Measurements from ENCODE around the gene CACNA2D4.
"Not testable (repeated sequence)": the region's sequence is repeated elsewhere in the genome, so short reads cannot be mapped to it uniquely, and the experiment has no call there.

CACNA2D4 gene, protein sequence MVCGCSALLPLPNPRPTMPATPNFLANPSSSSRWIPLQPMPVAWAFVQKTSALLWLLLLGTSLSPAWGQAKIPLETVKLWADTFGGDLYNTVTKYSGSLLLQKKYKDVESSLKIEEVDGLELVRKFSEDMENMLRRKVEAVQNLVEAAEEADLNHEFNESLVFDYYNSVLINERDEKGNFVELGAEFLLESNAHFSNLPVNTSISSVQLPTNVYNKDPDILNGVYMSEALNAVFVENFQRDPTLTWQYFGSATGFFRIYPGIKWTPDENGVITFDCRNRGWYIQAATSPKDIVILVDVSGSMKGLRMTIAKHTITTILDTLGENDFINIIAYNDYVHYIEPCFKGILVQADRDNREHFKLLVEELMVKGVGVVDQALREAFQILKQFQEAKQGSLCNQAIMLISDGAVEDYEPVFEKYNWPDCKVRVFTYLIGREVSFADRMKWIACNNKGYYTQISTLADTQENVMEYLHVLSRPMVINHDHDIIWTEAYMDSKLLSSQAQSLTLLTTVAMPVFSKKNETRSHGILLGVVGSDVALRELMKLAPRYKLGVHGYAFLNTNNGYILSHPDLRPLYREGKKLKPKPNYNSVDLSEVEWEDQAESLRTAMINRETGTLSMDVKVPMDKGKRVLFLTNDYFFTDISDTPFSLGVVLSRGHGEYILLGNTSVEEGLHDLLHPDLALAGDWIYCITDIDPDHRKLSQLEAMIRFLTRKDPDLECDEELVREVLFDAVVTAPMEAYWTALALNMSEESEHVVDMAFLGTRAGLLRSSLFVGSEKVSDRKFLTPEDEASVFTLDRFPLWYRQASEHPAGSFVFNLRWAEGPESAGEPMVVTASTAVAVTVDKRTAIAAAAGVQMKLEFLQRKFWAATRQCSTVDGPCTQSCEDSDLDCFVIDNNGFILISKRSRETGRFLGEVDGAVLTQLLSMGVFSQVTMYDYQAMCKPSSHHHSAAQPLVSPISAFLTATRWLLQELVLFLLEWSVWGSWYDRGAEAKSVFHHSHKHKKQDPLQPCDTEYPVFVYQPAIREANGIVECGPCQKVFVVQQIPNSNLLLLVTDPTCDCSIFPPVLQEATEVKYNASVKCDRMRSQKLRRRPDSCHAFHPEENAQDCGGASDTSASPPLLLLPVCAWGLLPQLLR

DNA sequence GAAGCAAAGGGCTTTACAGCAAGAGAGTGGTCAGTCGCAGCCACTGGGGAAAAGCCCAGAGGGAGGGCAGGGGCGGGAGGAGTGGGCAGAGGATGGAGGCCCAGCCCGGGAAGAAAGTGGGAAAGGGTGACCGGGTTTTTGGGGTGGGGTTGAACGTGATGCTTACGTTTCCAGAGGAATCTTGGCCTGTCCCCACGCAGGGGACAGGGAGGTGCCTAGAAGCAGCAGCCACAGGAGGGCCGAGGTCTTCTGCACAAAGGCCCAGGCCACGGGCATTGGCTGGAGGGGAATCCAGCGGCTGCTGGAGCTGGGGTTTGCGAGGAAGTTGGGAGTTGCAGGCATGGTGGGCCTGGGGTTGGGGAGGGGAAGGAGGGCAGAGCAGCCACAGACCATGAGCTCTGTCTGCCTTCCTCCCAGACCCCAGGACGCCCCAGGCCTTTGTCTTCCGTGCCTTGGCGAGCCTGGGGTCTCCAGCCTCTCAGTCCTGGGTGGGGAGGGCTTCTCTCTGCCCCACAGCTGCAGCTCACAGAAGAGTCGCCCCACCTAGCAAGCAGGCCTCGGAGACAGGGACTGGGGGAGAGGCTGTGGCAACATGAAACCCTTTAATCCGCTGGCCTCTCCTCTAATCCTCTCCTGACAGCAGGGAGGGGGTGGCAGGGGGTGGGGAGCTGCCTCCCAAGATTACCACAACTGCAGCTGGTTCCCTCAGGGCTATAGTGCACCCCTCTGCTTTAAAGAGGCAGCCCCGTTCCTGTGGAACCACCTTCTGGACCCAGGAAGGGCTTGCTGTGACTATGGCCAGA, at the start of gene CACNA2D4:
Gene CACNA2D4, minus strand, starts transcription at position 572 of the 803 bp plus-strand sequence. Its CDS starts 179 bp downstream, at position 393.
- DNase-seq: no peak

DNA sequence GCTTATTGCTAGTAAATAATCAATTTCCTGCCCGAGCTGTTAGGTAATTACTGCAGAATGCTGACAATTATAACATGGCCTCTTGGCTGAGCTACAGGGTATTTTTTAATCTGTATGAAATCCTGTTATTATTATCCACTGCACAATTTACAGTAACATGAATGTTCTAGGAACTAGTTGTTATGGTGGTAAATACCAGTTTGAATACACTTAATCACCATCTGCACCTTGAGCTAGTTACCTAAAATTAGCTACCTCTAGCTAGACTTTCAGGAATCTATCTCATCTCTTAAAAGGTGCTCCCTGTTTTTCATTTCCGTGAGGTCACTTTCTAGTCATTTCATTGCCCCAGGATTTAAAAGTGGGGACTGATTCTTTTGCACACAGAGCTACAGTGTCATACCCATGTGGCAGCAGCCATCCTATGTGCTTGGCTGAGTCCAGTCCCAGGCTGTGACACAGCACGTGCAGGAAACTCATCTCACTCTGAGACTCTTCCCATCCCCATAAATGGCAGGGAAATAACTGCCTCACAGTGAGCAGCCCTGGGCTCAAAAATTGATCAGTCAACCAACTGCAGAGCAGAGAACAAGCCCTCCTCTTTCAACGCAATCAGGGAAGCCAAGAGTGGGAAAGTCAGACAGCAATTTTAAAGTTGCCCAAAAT, 48.2 kb upstream of the CACNA2D4 start:
- no peak for DNase-seq

DNA sequence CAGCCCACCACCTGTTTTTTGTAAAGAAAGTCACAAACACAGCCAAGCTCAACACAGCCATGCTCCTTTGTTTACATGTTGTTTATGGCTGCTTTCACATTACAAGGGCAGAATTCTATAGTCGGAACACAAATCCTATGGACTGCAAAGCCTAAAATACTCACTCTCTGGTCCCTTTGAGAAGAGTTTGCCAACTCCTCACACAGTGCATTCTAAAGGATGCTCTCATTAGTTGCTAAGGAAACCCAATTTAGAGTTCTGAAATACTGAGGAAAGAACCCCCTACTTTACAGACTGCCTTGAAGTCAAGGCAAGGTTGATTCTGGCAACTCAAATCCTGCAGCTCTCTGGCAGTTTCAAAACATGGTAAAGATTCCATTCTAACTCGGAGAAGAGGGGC, 47.5 kb upstream of the CACNA2D4 start:
- DNase-seq: no peak

DNA sequence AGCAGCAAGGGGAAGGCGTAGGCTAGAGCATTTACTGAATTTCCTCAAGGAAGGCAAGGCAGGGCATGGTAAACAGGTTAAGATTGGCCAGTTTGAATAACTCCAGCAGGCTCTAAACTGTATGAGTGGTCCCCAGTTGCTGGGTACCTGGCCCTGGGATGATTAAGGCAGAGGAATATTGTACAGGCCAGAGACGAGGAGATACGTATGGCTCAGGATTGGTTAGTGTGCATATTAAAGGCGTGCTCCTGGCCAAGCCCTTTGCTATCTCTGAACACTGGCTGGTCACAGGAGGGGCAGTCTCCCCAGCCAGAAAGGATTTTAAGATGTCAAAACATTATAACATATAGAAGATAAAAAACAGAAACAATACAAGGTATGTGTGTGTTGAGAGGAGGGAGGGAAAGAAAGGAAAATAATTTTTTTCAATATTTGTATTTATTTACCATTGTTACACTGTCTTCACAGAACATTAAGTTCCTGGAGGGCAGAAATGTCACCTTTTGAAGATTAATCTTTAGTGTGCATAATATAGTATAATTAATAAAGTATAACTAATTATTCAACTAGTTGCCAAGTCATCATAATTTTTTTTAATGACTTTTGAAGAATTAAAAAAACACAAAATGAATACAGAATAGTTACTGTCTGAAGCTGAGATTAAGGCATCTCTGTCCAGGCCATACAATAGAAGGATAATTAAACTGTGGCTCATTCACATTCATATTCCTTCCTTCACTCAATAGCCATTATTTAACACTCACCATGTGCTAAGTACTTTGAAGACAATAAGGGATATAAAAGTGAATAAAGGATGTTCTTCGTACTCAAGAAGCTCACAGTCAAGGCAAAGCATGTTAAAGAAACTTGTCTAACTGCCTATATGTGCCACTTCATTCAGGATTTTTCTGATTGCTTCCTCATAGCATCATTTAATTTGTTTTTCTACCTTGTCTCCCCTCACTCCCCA, 43.9 kb upstream of the CACNA2D4 start:
- DNase-seq: no peak

DNA sequence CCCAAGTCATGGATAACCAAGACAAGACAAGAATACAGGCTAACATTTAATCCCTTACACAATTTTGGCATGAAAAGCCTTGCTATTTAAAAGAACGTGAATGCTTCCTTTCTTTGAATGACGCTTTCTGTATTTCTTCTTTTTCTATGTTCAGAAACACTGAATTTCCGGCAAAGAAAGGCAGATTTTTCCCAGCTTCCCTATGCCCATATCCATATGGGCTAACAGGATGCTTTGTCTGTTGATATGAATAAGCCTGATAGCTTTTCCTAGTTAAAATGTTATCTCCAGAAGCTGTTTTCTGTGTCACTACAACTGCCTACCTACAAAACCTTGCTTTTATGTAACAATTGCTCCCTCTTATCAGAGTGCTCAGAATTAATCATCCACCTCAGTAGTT, 38.3 kb upstream of the CACNA2D4 start:
- DNase-seq: no peak

DNA sequence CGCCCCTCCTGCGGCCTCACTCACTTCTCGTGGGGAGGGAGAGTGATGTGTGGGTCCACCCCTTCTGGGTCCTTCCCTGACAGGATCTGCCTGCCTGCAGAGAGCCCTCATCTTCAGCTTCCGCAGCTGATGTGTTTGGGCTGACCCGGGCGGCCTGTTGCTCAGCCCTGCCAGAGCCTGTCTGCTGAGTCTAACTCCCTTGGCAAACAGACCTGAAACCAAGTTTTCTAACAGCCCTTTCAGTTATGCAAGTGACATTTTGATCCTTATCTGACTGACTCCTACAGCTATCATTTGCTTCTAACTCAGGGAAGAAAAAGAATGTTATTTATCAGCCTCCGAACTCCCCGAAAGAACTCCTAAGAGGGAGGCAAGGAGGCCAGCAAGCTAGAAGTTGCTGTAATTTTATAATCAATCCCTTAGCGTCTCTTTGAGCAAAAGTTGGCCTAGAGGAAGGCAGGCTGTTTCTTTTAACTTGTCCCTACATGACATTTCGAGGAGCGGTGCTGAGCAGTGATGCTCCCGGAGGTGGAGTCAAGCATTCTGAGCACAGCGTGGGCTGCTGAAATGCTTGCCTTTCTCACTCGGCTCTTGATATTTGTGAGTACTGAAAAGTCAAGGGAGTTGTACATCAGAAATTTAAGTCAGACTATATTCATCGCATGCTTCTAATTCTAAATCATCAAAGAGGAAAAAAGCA, 31.5 kb upstream of the CACNA2D4 start:
- DNase-seq: peak in 3 of 58 donors; percentile 25 to 50 (median 30)

DNA sequence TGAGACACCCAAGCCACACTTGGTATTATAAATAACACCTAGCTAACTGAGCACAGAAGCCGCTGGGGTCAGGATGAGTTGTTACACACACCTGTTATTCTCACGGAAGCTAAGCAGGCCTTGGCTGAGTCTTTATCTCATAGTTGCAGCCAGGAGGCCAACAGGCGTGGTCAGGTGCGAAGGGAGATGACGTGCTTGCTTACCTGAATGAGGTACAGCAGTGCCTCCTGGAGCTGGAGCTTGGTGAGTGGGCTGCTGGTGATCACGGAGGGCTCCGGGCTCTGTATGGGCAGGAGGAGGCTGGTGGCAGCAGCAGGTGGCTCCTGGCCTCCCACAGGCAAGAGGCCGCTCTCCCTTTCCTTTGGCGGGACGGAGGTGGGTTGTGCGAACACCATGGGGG, 30.4 kb upstream of the CACNA2D4 start:
- no peak for DNase-seq

DNA sequence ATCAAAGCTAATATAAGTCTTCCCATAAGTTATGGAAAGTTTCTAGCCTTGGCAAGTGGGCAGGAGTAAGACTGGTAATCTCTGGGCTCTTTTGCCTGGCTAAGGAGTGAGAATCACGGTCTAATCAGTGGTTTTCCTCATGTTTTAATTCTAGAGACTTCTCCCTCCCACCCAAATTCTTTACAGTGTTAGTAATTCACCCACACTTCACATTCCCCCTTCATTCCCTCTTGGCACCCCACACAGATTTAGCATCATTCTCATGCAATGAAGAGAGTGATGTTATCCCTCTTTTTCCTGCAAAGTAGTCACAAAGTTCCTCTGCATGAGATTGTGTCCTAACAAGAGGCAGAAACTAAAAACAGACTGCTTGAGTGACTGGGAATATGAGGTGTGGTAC, 28.6 kb upstream of the CACNA2D4 start:
- DNase-seq: no peak

DNA sequence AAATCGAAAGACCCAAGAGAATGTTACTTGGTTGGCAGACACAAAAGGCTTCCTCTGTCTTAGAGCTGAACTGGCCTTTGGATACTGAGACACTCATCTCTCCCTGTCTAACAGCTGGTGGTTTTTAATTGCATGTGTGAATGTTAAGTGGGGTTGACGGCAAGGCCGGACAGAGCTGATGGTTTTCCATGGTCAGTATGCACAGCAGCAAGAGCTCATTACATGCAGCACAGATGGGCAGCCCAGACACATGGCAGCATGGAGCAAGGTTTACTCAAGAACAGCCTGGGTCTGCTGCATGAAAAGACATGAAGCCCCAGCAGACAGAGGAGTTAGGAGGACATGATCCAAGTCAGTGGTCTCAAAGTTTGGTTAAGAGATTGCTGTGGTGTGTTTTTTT, 27.8 kb upstream of the CACNA2D4 start:
- DNase-seq: no peak

DNA sequence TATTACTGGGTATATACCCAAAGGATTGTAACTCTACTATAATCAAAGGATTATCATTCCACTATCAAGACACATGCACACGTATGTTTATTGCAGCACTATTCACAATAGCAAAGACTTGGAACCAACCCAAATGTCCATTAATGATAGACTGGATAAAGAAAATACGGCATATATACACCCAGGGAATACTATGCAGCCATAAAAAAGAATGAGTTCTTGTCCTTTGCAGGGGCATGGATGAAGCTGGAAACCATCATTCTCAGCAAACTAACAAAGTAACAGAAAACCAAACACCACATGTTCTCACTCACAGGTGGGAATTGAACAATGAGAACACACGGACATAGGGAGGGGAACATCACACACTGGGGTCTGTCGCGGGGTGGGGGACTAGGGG, 27.1 kb upstream of the CACNA2D4 start:
- not testable (repeated sequence) for DNase-seq

DNA sequence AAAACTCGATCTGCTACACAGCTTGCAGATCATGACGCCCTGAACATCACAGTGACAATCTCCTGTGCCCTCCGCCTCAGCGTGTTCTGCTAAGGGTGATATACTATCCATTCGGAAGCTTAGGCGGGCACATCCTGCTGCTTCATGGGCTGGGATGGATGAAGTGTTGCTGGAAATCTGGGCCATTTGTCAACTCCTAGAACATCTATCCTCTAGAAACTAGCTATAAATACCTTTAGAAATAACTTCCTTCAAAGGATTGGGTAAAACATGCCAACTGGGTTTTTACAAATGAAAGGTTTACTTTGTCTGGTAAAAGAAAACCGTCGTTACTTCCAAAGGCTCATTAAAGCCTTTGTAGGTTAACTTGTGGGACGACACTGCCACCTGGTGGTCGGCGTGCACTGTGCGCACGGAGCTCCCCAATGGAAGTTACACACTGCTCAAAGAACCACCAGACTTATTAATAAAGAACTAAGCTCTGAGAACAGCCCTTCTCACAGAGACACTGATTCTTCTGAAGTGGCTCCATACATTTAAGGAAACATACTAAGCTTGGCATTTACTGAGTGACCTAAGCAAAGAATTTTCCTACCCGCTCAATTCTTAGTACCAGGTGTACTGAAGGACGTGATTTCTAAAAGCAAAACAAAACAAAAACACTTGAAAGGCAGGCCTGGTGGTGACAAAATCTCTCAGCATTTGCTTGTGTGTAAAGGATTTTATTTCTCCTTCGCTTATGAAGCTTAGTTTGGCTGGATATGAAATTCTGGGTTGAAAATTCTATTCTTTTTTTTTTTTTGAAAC, 21.6 kb upstream of the CACNA2D4 start:
- DNase-seq: peak; percentile 11 to 93 (median 76)

DNA sequence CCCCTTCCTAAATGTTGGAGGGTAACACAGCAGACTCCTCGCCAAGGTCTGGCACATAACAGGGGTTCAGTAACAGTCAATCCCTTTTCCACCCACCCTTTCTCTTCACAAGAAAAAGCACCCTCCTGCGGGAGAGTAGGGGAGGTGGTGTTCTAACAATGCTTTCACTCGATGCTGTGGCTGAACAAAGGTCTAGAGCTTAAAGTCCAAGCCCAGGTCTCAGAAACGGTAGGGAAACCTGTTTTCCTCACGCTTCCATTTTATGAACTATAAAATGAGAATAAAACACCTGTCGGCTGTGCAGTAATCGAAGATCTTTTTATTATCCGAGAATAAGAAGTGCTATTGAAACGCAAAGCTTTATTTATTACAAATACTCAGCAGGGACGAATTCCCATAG, 20.9 kb upstream of the CACNA2D4 start:
- DNase-seq: no peak

DNA sequence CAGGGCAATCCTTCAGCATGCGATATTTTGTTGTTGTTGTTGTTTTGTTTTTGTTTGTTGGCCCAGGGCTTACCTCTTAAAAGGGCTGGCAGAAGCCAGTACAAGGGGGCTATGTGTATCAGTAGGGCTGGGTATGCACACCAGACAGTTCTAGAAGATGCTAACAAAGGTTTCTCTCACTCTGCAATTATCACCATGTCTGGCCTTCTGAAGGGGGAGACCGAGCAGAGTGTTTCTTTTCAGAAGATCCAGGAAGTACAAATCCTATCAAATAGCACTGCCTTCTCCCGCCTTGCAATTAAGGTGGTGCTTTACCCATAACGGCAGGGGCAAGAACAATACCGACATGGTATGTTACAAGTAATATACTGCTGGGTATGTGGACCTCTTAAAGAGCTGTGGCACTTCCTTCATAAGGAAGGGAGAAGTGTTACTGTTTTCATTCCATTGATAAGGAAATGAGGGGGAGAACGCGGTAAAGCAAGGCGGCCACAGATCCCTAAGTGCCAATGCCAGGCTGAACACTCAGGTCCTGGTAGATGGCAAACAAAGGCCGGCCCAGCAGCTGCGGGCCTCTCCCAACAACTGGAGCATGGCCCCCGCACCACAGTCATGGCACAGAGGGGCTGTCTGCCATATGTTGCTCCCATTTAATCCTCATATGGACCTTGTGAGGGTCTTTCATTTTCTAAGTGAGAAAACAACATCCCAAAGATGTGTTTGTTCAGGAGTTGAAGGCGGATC, 19.2 kb upstream of the CACNA2D4 start:
- DNase-seq: no peak

DNA sequence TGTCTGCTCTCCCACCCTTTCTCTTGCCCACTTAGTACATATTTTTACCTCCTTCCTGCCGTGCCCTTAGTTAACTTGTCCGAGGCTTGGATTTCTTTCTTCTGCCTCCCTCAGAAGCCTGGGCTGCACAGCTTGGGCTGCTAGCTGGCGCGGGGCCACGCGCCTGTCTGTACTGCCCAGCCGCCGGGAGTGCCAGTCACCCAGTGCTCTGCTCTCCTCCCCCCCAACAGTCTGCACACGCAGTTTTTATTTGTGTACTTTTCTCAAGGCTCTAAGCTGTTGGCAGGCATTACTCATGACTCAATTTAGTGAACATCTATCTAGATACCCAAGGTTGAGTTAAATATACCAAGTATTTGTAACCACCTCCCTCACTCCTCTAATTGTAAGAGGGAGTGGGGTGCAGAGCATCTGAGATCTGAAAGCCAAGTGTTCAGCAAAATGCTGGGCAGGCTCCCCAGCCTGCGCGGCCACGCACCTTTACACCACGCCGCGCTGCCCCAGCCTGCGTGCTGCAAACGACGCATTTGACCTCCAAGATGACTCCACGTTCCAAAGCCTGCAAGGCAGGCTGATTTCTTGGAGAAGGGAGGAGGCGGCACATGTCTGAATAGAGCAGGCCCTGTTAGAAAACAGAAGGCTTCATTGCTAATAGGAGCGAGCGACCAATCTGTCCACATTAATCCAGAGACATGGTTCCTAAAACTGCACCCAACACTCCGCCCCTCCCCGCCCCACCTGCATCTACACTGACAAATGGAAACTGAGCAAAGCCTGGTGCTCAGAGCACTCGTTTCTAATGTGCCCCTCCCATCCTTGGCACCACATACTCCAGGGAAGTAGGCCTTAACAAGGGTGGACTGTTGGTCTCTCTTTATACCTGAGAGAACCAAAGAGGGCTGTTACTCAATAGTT, 18.2 kb upstream of the CACNA2D4 start:
- peak in 56 of 58 donors; percentile 11 to 91 (median 74) for DNase-seq

DNA sequence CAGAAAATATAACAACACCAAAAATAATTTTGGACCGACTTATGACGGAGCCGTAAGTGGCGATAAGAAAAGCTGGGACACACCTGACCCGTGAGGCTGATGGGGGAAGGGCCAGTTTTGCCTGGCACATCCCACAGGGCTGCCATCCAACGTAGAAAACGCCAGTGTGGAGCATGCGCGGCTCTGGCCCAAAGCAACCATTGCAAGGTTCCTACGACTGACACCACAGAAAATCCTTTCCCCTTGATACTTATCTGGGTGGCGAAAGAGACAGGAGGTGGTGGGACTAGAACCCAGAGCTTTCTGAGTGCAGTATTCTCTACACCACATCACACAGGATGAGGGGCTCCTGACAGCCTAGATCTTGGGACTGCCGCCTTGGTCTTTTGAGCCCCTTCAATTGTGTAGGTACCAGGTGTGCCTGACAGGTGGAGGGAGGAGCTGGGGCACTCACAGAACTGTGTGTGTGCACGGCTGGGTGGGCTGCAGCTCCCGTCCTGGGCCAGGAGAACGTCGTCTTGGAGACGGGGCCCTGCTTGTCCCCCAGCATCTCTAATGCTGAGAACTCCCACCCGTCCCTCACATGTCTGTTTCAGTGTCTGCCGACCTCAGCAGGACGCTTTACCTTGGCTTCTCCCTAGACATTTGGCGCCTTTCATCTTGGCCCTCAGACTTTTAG, 17.4 kb upstream of the CACNA2D4 start:
- peak in 25 of 58 donors; percentile 15 to 80 (median 52) for DNase-seq

All from anterior cingulate cortex (tissue), 58 donors.